Activated T-cell treated with anti-CD3 and anti-CD28 coated beads, Interleukin-2, amount 50 U/mL, for 1 hour (primary cell): ENCODE results near the gene RPL13.
"Not testable (repeated sequence)": the region's sequence is repeated elsewhere in the genome, so short reads cannot be mapped to it uniquely, and the experiment has no call there.

Experiments used
- DNase-seq: peaks from one replicate; pipeline ENCODE4 v3.0.0-alpha.2; 2020

Gene RPL13

GRCh38 chr16:89563639-89564392 lies 3.3 kb downstream of the RPL13 start:
- DNase-seq, result no peak

GRCh38 chr16:89564476-89565255 lies 4.2 kb downstream of the RPL13 start:
- peak; percentile 35 for DNase-seq

GRCh38 chr16:89565256-89565505 lies 4.7 kb downstream of the RPL13 start:
- no peak for DNase-seq

GRCh38 chr16:89565506-89566372 lies 5.3 kb downstream of the RPL13 start:
- DNase-seq, result peak; percentile 60

GRCh38 chr16:89567656-89568594 lies 7.4 kb downstream of the RPL13 start:
- no peak for DNase-seq

GRCh38 chr16:89569506-89570341 lies 9.2 kb downstream of the RPL13 start:
- DNase-seq, result no peak

GRCh38 chr16:89570342-89570923 lies 10.0 kb downstream of the RPL13 start:
- no peak for DNase-seq

GRCh38 chr16:89570983-89571598 lies 10.6 kb downstream of the RPL13 start:
- DNase-seq, result not testable (repeated sequence)

- DNase-seq, result no peak
Measured at GRCh38 chr16:89571636-89572035, 11.2 kb downstream of the RPL13 start.

- DNase-seq, result no peak
Measured at GRCh38 chr16:89572073-89572484, 11.6 kb downstream of the RPL13 start.

- no peak for DNase-seq
Measured at GRCh38 chr16:89572485-89573205, 12.2 kb downstream of the RPL13 start.

- DNase-seq, result no peak
Measured at GRCh38 chr16:89573826-89574680, 13.6 kb downstream of the RPL13 start.

GRCh38 chr16:89574681-89575246 lies 14.3 kb downstream of the RPL13 start:
- peak; percentile 69 for DNase-seq

GRCh38 chr16:89575247-89576152 lies 15.0 kb downstream of the RPL13 start, which contains the start of gene CPNE7:
TSS of gene CPNE7 (plus strand) at chr16:89575758. CDS start at chr16:89575898, 140 bp downstream.
- DNase-seq, result peak; percentile 39

GRCh38 chr16:89576153-89577054 lies 15.9 kb downstream of the RPL13 start:
- no peak for DNase-seq
